ENCODE data around the gene STPG3.
A peak's percentile ranks its signal among the peaks of the same experiment; 100 is the strongest.

The STPG3 gene

GRCh38 chr9:137251194-137251461 is at the start of gene STPG3:
Gene STPG3, plus strand, starts transcription at chr9:137251286. Its CDS starts 1 bp downstream, at chr9:137251287.
- DNase-seq, result no peak

GRCh38 chr9:137202966-137203365 is 48.1 kb upstream of the STPG3 start:
- DNase-seq, result no peak

- no peak for DNase-seq
These were observed 46.4 kb upstream of the STPG3 start for GRCh38 chr9:137204731-137205125.

- DNase-seq, result peak; percentile 92
These were observed 45.7 kb upstream of the STPG3 start, which contains the start of the genes NDOR1 and TMEM203 for GRCh38 chr9:137205126-137206069. Gene NDOR1, plus strand, starts transcription at chr9:137205700. Its CDS starts 78 bp downstream, at chr9:137205778. Gene TMEM203, minus strand, starts transcription at chr9:137205648. Its CDS starts 234 bp downstream, at chr9:137205414.

- DNase-seq, result no peak
These were observed 44.5 kb upstream of the STPG3 start for GRCh38 chr9:137206602-137207001.

- no peak for DNase-seq
These were observed 39.6 kb upstream of the STPG3 start for GRCh38 chr9:137211532-137211931.

GRCh38 chr9:137212520-137212919 is 38.6 kb upstream of the STPG3 start:
- no peak for DNase-seq

- no peak for DNase-seq
These were observed 37.7 kb upstream of the STPG3 start for GRCh38 chr9:137213160-137214060.

- DNase-seq, result no peak
These were observed 36.5 kb upstream of the STPG3 start for GRCh38 chr9:137214620-137215019.

GRCh38 chr9:137215196-137215986 is 35.7 kb upstream of the STPG3 start:
- DNase-seq, result no peak

GRCh38 chr9:137216188-137216965 is 34.7 kb upstream of the STPG3 start:
- no peak for DNase-seq

- no peak for DNase-seq
These were observed 33.5 kb upstream of the STPG3 start for GRCh38 chr9:137217276-137218211.

GRCh38 chr9:137218212-137218753 is 32.8 kb upstream of the STPG3 start:
- no peak for DNase-seq

- no peak for DNase-seq
These were observed 32.3 kb upstream of the STPG3 start for GRCh38 chr9:137218754-137219271.

- no peak for DNase-seq
These were observed 31.2 kb upstream of the STPG3 start for GRCh38 chr9:137219757-137220316.

- DNase-seq, result no peak
These were observed 30.6 kb upstream of the STPG3 start for GRCh38 chr9:137220317-137221094.

GRCh38 chr9:137221095-137221505 is 30.0 kb upstream of the STPG3 start:
- no peak for DNase-seq

- DNase-seq, result no peak
These were observed 29.5 kb upstream of the STPG3 start for GRCh38 chr9:137221506-137222111.

All from activated CD4-positive, alpha-beta T cell treated with anti-CD3 and anti-CD28 coated beads, Interleukin-2, amount 50 U/mL, for 1 hour (primary cell).